CD8-positive, alpha-beta memory T cell (primary cell): ENCODE results near the gene KDM2A. TPM values are rescaled to one million over a fixed set of nuclear protein-coding genes. Genes with fewer than 3 reads are reported as not detected.

Experiments
- CTCF ChIA-PET: fragments of 350-600 bp; sonication (Branson Sonifier 250); formaldehyde crosslinking; loops from one replicate; lab custom pipeline; 2021; ENCODE audit warnings: antibody characterized with exemption; lab: Charles Lee
- POLR2A ChIA-PET: fragments of 350-600 bp; sonication (Branson Sonifier 250); formaldehyde crosslinking; loops from one replicate; lab custom pipeline; 2021; ENCODE audit warnings: antibody characterized with exemption; lab: Charles Lee
- DNase-seq, 5 donors: peaks; one replicate each; pipeline versions ENCODE4 v3.0.0 to v3.0.0-alpha.2; 2020 to 2022; ENCODE audit warnings: mixed read lengths in 1 of 5
- H3K27ac ChIP-seq: one replicate; pipeline ENCODE4 v1.7.0; 2013; ENCODE audit warnings: low read depth, mild to moderate bottlenecking, low read length, moderate library complexity
- H3K27me3 ChIP-seq: 2 replicates; pipeline ENCODE4 v1.7.0; 2013; ENCODE audit warnings: low read length, mild to moderate bottlenecking; ENCODE audit not compliant: insufficient read depth, poor library complexity, severe bottlenecking
- H3K36me3 ChIP-seq: 2 replicates; pipeline ENCODE4 v1.7.0; 2013; ENCODE audit warnings: mild to moderate bottlenecking, low read length, moderate library complexity; ENCODE audit not compliant: insufficient read depth
- H3K4me1 ChIP-seq: 2 replicates; pipeline ENCODE4 v1.7.0; 2013; ENCODE audit warnings: mild to moderate bottlenecking, low read length, moderate library complexity; ENCODE audit not compliant: insufficient read depth
- H3K4me3 ChIP-seq: 2 replicates; pipeline ENCODE4 v1.7.0; 2013; ENCODE audit warnings: mild to moderate bottlenecking, low read length
- H3K9me3 ChIP-seq: 2 replicates; pipeline ENCODE4 v1.7.0; 2013; ENCODE audit warnings: mild to moderate bottlenecking, low read length
- H3K27ac Mint-ChIP-seq, 8 donors: one replicate each; pipeline ENCODE4 v1.8.0; 2020 to 2021; ENCODE audit warnings: mixed read lengths in 8 of 8, mild to moderate bottlenecking in 6 of 8, inconsistent platforms in 3 of 8, moderate library complexity in 3 of 8
- H3K27me3 Mint-ChIP-seq, 2 donors: one replicate each; pipeline ENCODE4 v1.8.0; 2020 to 2021; ENCODE audit warnings: mixed read lengths in 2 of 2, mild to moderate bottlenecking in 1 of 2, moderate library complexity in 1 of 2
- H3K36me3 Mint-ChIP-seq, 3 donors: one replicate each; pipeline ENCODE4 v1.8.0; 2020 to 2021; ENCODE audit warnings: mixed read lengths in 3 of 3, inconsistent platforms in 1 of 3, mild to moderate bottlenecking in 1 of 3
- H3K4me1 Mint-ChIP-seq, 3 donors: one replicate each; pipeline ENCODE4 v1.8.0; 2020 to 2021; ENCODE audit warnings: mixed read lengths in 3 of 3, inconsistent platforms in 1 of 3, mild to moderate bottlenecking in 1 of 3
- H3K4me3 Mint-ChIP-seq, 7 donors: one replicate each; pipeline ENCODE4 v1.8.0; 2020 to 2021; ENCODE audit warnings: mixed read lengths in 7 of 7, mild to moderate bottlenecking in 6 of 7, moderate library complexity in 4 of 7, inconsistent platforms in 2 of 7
- H3K9me3 Mint-ChIP-seq, 5 donors: one replicate each; pipeline ENCODE4 v1.8.0; 2020 to 2022; ENCODE audit warnings: mixed read lengths in 5 of 5, mild to moderate bottlenecking in 3 of 5, moderate library complexity in 2 of 5, inconsistent platforms in 1 of 5
- polyA plus RNA-seq: library from polyadenylated mRNA; unstranded; fragments of 300-500 nt; fragmentation: Illumina TruSeq; gene quantifications from one replicate; pipeline ENCODE4 v1.2.3, GENCODE V29; 2021
- total RNA-seq, 2 experiments: library from RNA; stranded (reverse); gene quantifications; one replicate each; pipeline ENCODE4 v1.2.3, GENCODE V29; 2021

KDM2A gene
- total and polyA plus RNA-seq, 3 experiments from 2014 or later = 20.4 to 107 (median 101) TPM

GRCh38 chr11:67102664-67103063 is 16.4 kb upstream of the KDM2A start:
- ChIA-PET CTCF (interaction anchor here (1.3 kb wide), 1 partner anchor 68 kb away, joined by 3 read pairs; no protein-coding TSS in a partner anchor), POLR2A (no interaction called here)

GRCh38 chr11:67105964-67106363 is 13.1 kb upstream of the KDM2A start:
- H3K36me3 ChIP-seq = no peaks in the 10 kb centered on the region
- H3K4me1 Mint-ChIP-seq = peaks cover 8 to 16% (median 9%) of the 10 kb centered on the region in 3 donors
- ChIA-PET POLR2A (no interaction called here), CTCF (interaction anchor here (0.7 to 1.6 kb wide), 3 partner anchors 25 to 529 kb away, joined by 3 to 5 read pairs (median 3); no protein-coding TSS in a partner anchor)
- H3K4me1 ChIP-seq = peaks cover 14% of the 10 kb centered on the region
- no peak for DNase-seq
- no peaks in the 10 kb centered on the region for H3K9me3 Mint-ChIP-seq
- no peak overlapping the region for H3K4me3 ChIP-seq
- no peak overlapping the region for H3K4me3 Mint-ChIP-seq
- H3K36me3 Mint-ChIP-seq = no peaks in the 10 kb centered on the region
- no peak overlapping the region for H3K27ac ChIP-seq
- H3K27ac Mint-ChIP-seq = peak overlapping the region in 3 of 8 donors; percentile 2 to 29 (median 27)
- H3K27me3 ChIP-seq = no peaks in the 10 kb centered on the region
- H3K27me3 Mint-ChIP-seq = no peaks in the 10 kb centered on the region
- H3K9me3 ChIP-seq = no peaks in the 10 kb centered on the region

More at GRCh38 chr11:67102664-67103063, 16.4 kb upstream of the KDM2A start:
- Histone ChIP-seq H3K9me3 (no peaks in the 10 kb centered on the region), H3K4me1 (peaks cover 14% of the 10 kb centered on the region), H3K27me3 (no peaks in the 10 kb centered on the region), H3K27ac (no peak overlapping the region), H3K4me3 (no peak overlapping the region), H3K36me3 (no peaks in the 10 kb centered on the region)
- Mint-ChIP-seq H3K4me1 (peaks cover 13 to 24% (median 16%) of the 10 kb centered on the region in 3 donors), H3K36me3 (no peaks in the 10 kb centered on the region), H3K27me3 (no peaks in the 10 kb centered on the region), H3K4me3 (no peak overlapping the region), H3K9me3 (no peaks in the 10 kb centered on the region), H3K27ac (peak overlapping the region in 1 of 8 donors; percentile 65)
- no peak for DNase-seq

GRCh38 chr11:67111261-67111660 is 7.8 kb upstream of the KDM2A start:
- Mint-ChIP-seq H3K4me1 (peaks cover 9 to 15% (median 11%) of the 10 kb centered on the region in 3 donors), H3K27me3 (no peaks in the 10 kb centered on the region), H3K4me3 (no peak overlapping the region), H3K36me3 (no peaks in the 10 kb centered on the region), H3K9me3 (no peaks in the 10 kb centered on the region), H3K27ac (peak overlapping the region in 3 of 8 donors; percentile 15 to 39 (median 17))
- H3K27ac ChIP-seq = no peak overlapping the region
- no peak overlapping the region for H3K4me3 ChIP-seq
- ChIA-PET CTCF (interaction anchor here (0.7 to 1.2 kb wide), 2 partner anchors 16 to 30 kb away, joined by 3 to 4 read pairs; no protein-coding TSS in a partner anchor), POLR2A (no interaction called here)
- H3K27me3 ChIP-seq = no peaks in the 10 kb centered on the region
- H3K4me1 ChIP-seq = peaks cover 10% of the 10 kb centered on the region
- DNase-seq = no peak
- no peaks in the 10 kb centered on the region for H3K9me3 ChIP-seq
- no peaks in the 10 kb centered on the region for H3K36me3 ChIP-seq

- H3K27ac Mint-ChIP-seq = peak overlapping the region; percentile 67 to 97 (median 93)
- H3K27me3 Mint-ChIP-seq = no peaks in the 10 kb centered on the region
- H3K27me3 ChIP-seq = no peaks in the 10 kb centered on the region
- H3K36me3 ChIP-seq = no peaks in the 10 kb centered on the region
- no peaks in the 10 kb centered on the region for H3K9me3 ChIP-seq
- peak overlapping the region; percentile 19 for H3K4me3 ChIP-seq
- peak in 4 of 5 donors; percentile 26 to 57 (median 36) for DNase-seq
- CTCF ChIA-PET = interaction anchor here (1.4 kb wide), 1 partner anchor 9 kb away, joined by 3 read pairs; no protein-coding TSS in a partner anchor
- POLR2A ChIA-PET = no interaction called here
- peak overlapping the region; percentile 18 to 81 (median 56) for H3K4me3 Mint-ChIP-seq
- H3K27ac ChIP-seq = peak overlapping the region; percentile 12
- H3K4me1 ChIP-seq = peaks cover 15% of the 10 kb centered on the region
- H3K4me1 Mint-ChIP-seq = peaks cover 13 to 26% (median 14%) of the 10 kb centered on the region in 3 donors
- H3K9me3 Mint-ChIP-seq = no peaks in the 10 kb centered on the region
- peaks cover 0 to 1% (median 0%) of the 10 kb centered on the region in 3 donors for H3K36me3 Mint-ChIP-seq
Measured at GRCh38 chr11:67113231-67113721, 5.8 kb upstream of the KDM2A start.

GRCh38 chr11:67114275-67114896 is 4.7 kb upstream of the KDM2A start:
- Mint-ChIP-seq H3K4me3 (peak overlapping the region in 2 of 7 donors; percentile 20 to 74), H3K27ac (peak overlapping the region in 4 of 8 donors; percentile 76 to 88 (median 84)), H3K36me3 (peaks cover 0 to 3% (median 0%) of the 10 kb centered on the region in 3 donors), H3K27me3 (no peaks in the 10 kb centered on the region), H3K4me1 (peaks cover 13 to 26% (median 14%) of the 10 kb centered on the region in 3 donors), H3K9me3 (no peaks in the 10 kb centered on the region)
- Histone ChIP-seq H3K9me3 (no peaks in the 10 kb centered on the region), H3K36me3 (no peaks in the 10 kb centered on the region), H3K27ac (no peak overlapping the region), H3K27me3 (no peaks in the 10 kb centered on the region), H3K4me3 (no peak overlapping the region), H3K4me1 (peaks cover 15% of the 10 kb centered on the region)
- CTCF ChIA-PET = interaction anchor here (1.4 kb wide), 1 partner anchor 10 kb away, joined by 3 read pairs; no protein-coding TSS in a partner anchor
- POLR2A ChIA-PET = interaction anchor here (0.6 kb wide), 2 partner anchors 42 to 55 kb away, joined by 3 to 5 read pairs; no protein-coding TSS in a partner anchor
- DNase-seq = no peak

GRCh38 chr11:67116758-67117105 is 2.3 kb upstream of the KDM2A start:
- Mint-ChIP-seq H3K9me3 (no peaks in the 10 kb centered on the region), H3K27me3 (no peaks in the 10 kb centered on the region), H3K4me1 (peaks cover 25 to 38% (median 29%) of the 10 kb centered on the region in 3 donors), H3K36me3 (peaks cover 0 to 20% (median 4%) of the 10 kb centered on the region in 3 donors), H3K27ac (peak overlapping the region in 6 of 8 donors; percentile 48 to 98 (median 94)), H3K4me3 (peak overlapping the region; percentile 32 to 94 (median 87))
- H3K4me1 ChIP-seq = peaks cover 20% of the 10 kb centered on the region
- H3K27ac ChIP-seq = no peak overlapping the region
- no peak for DNase-seq
- H3K4me3 ChIP-seq = no peak overlapping the region
- H3K36me3 ChIP-seq = no peaks in the 10 kb centered on the region
- H3K27me3 ChIP-seq = no peaks in the 10 kb centered on the region
- POLR2A ChIA-PET = interaction anchor here (0.5 to 0.6 kb wide), 3 partner anchors 8 to 1405 kb away, joined by 3 to 4 read pairs (median 3); no protein-coding TSS in a partner anchor
- H3K9me3 ChIP-seq = no peaks in the 10 kb centered on the region
- CTCF ChIA-PET = interaction anchor here (0.9 kb wide), 1 partner anchor 51 kb away, joined by 3 read pairs; no protein-coding TSS in a partner anchor

- Histone ChIP-seq H3K4me1 (peaks cover 24% of the 10 kb centered on the region), H3K4me3 (peak overlapping the region; percentile 46), H3K9me3 (no peaks in the 10 kb centered on the region), H3K27me3 (no peaks in the 10 kb centered on the region), H3K36me3 (no peaks in the 10 kb centered on the region), H3K27ac (peak overlapping the region; percentile 47)
- Mint-ChIP-seq H3K9me3 (no peaks in the 10 kb centered on the region), H3K27me3 (no peaks in the 10 kb centered on the region), H3K27ac (peak overlapping the region; percentile 90 to 98 (median 94)), H3K36me3 (peaks cover 0 to 23% (median 4%) of the 10 kb centered on the region in 3 donors), H3K4me1 (peaks cover 29 to 43% (median 33%) of the 10 kb centered on the region in 3 donors), H3K4me3 (peak overlapping the region; percentile 86 to 94 (median 87))
- ChIA-PET CTCF (interaction anchor here (0.9 kb wide), 2 partner anchors 51 to 542 kb away, joined by 3 read pairs; no protein-coding TSS in a partner anchor), POLR2A (interaction anchor here (0.5 to 2.4 kb wide), 6 partner anchors 9 to 1784 kb away, joined by 3 to 18 read pairs (median 3); partner anchors contain the start of gene DPF2)
- no peak for DNase-seq
Measured at GRCh38 chr11:67117176-67117575, 1.9 kb upstream of the KDM2A start.
